ENCODE measurements around the gene C1QTNF1.

DNA sequence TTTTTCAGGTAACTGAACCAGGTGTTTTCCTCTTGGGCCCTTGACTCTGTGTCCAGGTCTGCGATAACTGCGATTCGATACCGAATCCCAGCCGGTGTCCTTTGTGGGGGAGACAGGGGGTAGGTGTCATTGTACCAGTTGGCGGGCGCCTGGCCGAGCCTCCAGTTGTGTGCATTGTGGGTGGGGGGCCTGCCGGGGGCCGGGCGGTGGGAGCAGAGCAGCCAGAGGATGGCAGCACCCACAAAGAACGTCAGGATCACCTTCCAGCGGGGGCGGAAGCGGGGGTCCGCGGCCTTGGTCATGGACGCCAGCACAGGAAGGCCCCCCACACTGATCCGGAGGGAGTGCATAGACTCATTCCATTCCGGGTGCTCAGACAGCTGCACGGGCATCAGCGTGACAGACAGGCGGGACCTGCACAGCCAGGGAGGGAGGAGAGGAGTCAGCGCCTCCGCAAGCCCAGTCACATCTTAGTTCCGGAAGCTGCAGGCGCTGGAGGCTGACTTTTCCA, 26.7 kb upstream of the C1QTNF1 start:
- TF ChIP-seq, protein P1, sequence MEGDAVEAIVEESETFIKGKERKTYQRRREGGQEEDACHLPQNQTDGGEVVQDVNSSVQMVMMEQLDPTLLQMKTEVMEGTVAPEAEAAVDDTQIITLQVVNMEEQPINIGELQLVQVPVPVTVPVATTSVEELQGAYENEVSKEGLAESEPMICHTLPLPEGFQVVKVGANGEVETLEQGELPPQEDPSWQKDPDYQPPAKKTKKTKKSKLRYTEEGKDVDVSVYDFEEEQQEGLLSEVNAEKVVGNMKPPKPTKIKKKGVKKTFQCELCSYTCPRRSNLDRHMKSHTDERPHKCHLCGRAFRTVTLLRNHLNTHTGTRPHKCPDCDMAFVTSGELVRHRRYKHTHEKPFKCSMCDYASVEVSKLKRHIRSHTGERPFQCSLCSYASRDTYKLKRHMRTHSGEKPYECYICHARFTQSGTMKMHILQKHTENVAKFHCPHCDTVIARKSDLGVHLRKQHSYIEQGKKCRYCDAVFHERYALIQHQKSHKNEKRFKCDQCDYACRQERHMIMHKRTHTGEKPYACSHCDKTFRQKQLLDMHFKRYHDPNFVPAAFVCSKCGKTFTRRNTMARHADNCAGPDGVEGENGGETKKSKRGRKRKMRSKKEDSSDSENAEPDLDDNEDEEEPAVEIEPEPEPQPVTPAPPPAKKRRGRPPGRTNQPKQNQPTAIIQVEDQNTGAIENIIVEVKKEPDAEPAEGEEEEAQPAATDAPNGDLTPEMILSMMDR (IDR thresholded peaks at IDR 0.05; ENCODE audit: insufficient read depth, low read length) = no peak
- TF ChIP-seq POLR2AphosphoS5 (IDR thresholded peaks at IDR 0.05; ENCODE audit: low read depth) (no peak), SPI1 (IDR thresholded peaks at IDR 0.05; ENCODE audit: borderline replicate concordance, low read depth) (no peak)
